ENCODE results near the gene ANKRD12. TPM values are rescaled to one million over a fixed set of nuclear protein-coding genes. Genes with fewer than 3 reads are reported as not detected.

The ANKRD12 gene
- total RNA-seq, 1 donor from 2014 or later = 8.5 TPM

- DNase-seq (ENCODE audit: low read depth) = no peak
- no peak overlapping the region for H3K4me3 ChIP-seq (ENCODE audit: low read depth, low read length)
- TF ChIP-seq, protein P1, sequence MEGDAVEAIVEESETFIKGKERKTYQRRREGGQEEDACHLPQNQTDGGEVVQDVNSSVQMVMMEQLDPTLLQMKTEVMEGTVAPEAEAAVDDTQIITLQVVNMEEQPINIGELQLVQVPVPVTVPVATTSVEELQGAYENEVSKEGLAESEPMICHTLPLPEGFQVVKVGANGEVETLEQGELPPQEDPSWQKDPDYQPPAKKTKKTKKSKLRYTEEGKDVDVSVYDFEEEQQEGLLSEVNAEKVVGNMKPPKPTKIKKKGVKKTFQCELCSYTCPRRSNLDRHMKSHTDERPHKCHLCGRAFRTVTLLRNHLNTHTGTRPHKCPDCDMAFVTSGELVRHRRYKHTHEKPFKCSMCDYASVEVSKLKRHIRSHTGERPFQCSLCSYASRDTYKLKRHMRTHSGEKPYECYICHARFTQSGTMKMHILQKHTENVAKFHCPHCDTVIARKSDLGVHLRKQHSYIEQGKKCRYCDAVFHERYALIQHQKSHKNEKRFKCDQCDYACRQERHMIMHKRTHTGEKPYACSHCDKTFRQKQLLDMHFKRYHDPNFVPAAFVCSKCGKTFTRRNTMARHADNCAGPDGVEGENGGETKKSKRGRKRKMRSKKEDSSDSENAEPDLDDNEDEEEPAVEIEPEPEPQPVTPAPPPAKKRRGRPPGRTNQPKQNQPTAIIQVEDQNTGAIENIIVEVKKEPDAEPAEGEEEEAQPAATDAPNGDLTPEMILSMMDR (conservative IDR thresholded peaks at IDR 0.05; ENCODE audit: low read depth, low read length) = no peak
These were observed 29.6 kb upstream of the ANKRD12 start for GRCh38 chr18:9106800-9107584.

DNA sequence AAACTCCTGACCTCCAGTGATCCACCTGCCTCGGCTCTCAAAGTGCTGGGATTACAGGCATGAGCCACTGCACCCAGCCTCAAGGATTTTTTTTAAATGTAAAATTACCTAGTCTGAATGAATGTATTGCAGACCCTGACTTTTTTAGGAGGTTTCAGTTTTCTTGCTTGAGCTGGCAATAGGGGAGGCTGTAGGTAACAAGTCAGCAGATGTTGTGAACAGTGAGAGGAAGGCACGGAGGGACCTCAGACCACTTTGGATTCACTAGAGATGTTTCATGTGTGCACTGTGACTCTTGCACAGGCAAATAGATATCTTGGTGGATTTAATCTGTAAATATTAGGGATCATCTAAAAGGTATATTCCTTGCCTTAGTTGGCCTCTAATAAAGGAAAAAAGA, 27.7 kb upstream of the ANKRD12 start:
- no peak overlapping the region for H3K4me3 ChIP-seq (ENCODE audit: low read depth, low read length)
- no peak for DNase-seq (ENCODE audit: low read depth)
- TF ChIP-seq, protein P1 (conservative IDR thresholded peaks at IDR 0.05; ENCODE audit: low read depth, low read length) = no peak

- DNase-seq (ENCODE audit: low read depth) = no peak
- H3K4me3 ChIP-seq (ENCODE audit: low read depth, low read length) = no peak overlapping the region
- TF ChIP-seq, protein P1 (conservative IDR thresholded peaks at IDR 0.05; ENCODE audit: low read depth, low read length) = no peak
These were observed 27.1 kb upstream of the ANKRD12 start for GRCh38 chr18:9109523-9109922.

DNA sequence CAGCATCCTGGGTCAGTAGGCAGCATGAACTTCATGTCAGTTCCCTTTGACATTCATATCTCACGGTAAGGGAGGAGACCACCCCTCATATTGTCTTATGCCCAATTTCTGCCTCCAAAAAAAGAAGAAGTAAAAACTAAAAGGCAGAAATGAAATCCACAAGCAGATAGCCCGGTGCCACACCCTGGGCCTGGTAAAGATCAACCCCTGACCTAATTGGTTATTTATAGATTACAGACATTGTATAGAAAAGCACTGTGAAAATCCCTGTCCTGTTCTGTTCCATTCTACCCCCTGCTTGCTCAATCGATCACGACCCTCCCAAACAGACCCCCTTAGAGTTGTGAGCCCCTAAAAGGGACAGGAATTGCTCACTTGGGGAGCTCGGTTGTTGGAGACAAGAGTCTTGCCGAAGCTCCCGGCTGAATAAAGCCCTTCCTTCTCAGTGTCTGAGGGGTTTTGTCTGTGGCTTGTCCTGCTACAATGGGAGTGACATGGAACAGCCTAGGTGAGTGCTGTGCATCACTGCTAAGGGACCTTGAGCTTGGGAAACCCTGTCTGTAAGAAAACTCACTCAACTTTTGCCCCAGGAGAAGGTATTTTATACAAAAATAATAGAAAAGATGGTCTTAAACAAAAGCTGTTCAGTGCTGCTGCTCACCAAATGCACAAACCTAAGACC, 23.0 kb upstream of the ANKRD12 start:
- TF ChIP-seq, protein P1 (conservative IDR thresholded peaks at IDR 0.05; ENCODE audit: low read depth, low read length) = no peak
- no peak for DNase-seq (ENCODE audit: low read depth)
- no peak overlapping the region for H3K4me3 ChIP-seq (ENCODE audit: low read depth, low read length)

DNA sequence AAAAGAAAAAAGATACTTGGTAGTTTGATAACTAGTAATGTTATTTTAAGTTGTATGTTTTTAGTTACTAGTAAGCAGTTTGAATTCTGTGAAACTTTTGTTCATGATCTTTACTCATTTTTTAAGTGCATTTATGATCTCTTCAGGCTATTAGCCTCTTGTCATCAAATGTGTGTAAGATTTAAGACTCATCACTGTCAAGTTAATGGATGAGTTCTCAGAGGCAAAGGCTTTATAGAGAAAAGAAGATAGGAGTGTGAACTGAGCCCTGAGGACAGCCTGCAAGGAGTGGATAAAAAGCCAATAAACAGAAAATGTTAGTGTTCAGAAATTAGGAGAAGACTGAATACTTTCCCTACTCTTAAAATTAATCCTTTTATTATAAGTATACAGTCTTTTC, 20.6 kb upstream of the ANKRD12 start:
- no peak for DNase-seq (ENCODE audit: low read depth)
- H3K4me3 ChIP-seq (ENCODE audit: low read depth, low read length) = peak overlapping the region; percentile 42
- TF ChIP-seq, protein P1 (conservative IDR thresholded peaks at IDR 0.05; ENCODE audit: low read depth, low read length) = no peak

GRCh38 chr18:9117980-9118841, 18.4 kb upstream of the ANKRD12 start:
- no peak for DNase-seq (ENCODE audit: low read depth)
- H3K4me3 ChIP-seq (ENCODE audit: low read depth, low read length) = no peak overlapping the region
- TF ChIP-seq, protein P1 (conservative IDR thresholded peaks at IDR 0.05; ENCODE audit: low read depth, low read length) = no peak

Measured in epithelial cell of proximal tubule (primary cell).